SU-DHL-6 (cell line): ENCODE measurements around the gene TLR7.

Experiments
- H2AFZ ChIP-seq: fragments of 200-600 bp; sonication (generic); 2 replicates; pipeline ENCODE4 v1.6.1; 2014; ENCODE audit warnings: low read depth, mild to moderate bottlenecking, moderate library complexity, mixed read lengths, antibody characterized with exemption, low read length; ENCODE audit not compliant: severe bottlenecking
- H3F3A ChIP-seq: fragments of 200-600 bp; shearing (Covaris generic); 2 replicates; pipeline ENCODE4 v1.6.0; 2016; ENCODE audit warnings: antibody characterized with exemption, mild to moderate bottlenecking; ENCODE audit not compliant: insufficient read depth
- H3K27ac ChIP-seq: fragments of 200-600 bp; sonication (generic); 2 replicates; pipeline ENCODE4 v1.5.1; 2016; ENCODE audit warnings: low read depth, mild to moderate bottlenecking, low read length, moderate library complexity, mixed read lengths
- H3K27me3 ChIP-seq: fragments of 200-600 bp; sonication (generic), shearing (Covaris generic); 2 replicates; pipeline ENCODE4 v1.6.0; 2014; ENCODE audit warnings: mild to moderate bottlenecking, low read length
- H3K36me3 ChIP-seq: fragments of 200-600 bp; sonication (generic); 2 replicates; pipeline ENCODE4 v1.6.1; 2014; ENCODE audit warnings: mild to moderate bottlenecking, low read length, mixed read lengths
- H3K4me2 ChIP-seq: fragments of 300-600, 200-600 bp; shearing (Covaris generic), sonication (generic); 2 replicates; pipeline ENCODE4 v1.6.0; 2014; ENCODE audit warnings: low read length, low read depth, mild to moderate bottlenecking; ENCODE audit not compliant: poor library complexity, severe bottlenecking
- H3K4me3 ChIP-seq: fragments of 200-600 bp; sonication (generic); 2 replicates; pipeline ENCODE4 v1.5.1; 2014; ENCODE audit warnings: antibody characterized with exemption, low read length, mild to moderate bottlenecking, mixed read lengths; ENCODE audit not compliant: insufficient read depth, poor library complexity, severe bottlenecking
- H3K79me2 ChIP-seq: fragments of 200-600 bp; sonication (generic); 2 replicates; pipeline ENCODE4 v1.6.1; 2014; ENCODE audit warnings: mild to moderate bottlenecking, low read length, moderate library complexity; ENCODE audit not compliant: insufficient read depth
- H3K9ac ChIP-seq: fragments of 200-600 bp; sonication (generic); 2 replicates; pipeline ENCODE4 v1.7.0; 2014; ENCODE audit warnings: mild to moderate bottlenecking, low read length
- H3K9me2 ChIP-seq: fragments of 200-600 bp; sonication (generic); replicated peaks from 2 replicates; pipeline ENCODE4 v1.6.1; 2014; ENCODE audit warnings: low read length; ENCODE audit not compliant: insufficient read depth
- H3K9me3 ChIP-seq: fragments of 200-600 bp; sonication (generic); 2 replicates; pipeline ENCODE4 v1.6.1; 2014; ENCODE audit warnings: low read length, mixed read lengths; ENCODE audit not compliant: insufficient read depth
- H4K20me1 ChIP-seq: fragments of 200-600 bp; sonication (generic); 2 replicates; pipeline ENCODE4 v1.6.1; 2014; ENCODE audit warnings: low read depth, mild to moderate bottlenecking, antibody characterized with exemption, low read length, moderate library complexity, mixed read lengths
- CTCF ChIP-seq: fragments of 200-600 bp; sonication (generic); IDR thresholded peaks from one replicate; pipeline ENCODE4 v1.5.1; 2017; ENCODE audit warnings: antibody characterized with exemption, mild to moderate bottlenecking, low read length, moderate library complexity; ENCODE audit not compliant: insufficient read depth, poor library complexity, severe bottlenecking
- EZH2phosphoT487 ChIP-seq: fragments of 200-600 bp; sonication (generic), shearing (Covaris generic); conservative IDR thresholded peaks from 2 replicates; pipeline ENCODE4 v1.6.1; 2018; ENCODE audit warnings: mild to moderate bottlenecking, antibody characterized with exemption, low read length, moderate library complexity, mixed read lengths

TLR7 gene

GRCh38 chrX:12881914-12882313 lies 15.0 kb downstream of the TLR7 start:
- Histone ChIP-seq H3K4me2 (no peak overlapping the region), H3K79me2 (no peaks in the 10 kb centered on the region), H3F3A (no peaks in the 10 kb centered on the region), H2AFZ (no peak overlapping the region), H4K20me1 (no peaks in the 10 kb centered on the region), H3K9me3 (no peaks in the 10 kb centered on the region), H3K4me3 (no peak overlapping the region), H3K9me2 (no peaks in the 10 kb centered on the region), H3K36me3 (no peaks in the 10 kb centered on the region), H3K27me3 (no peaks in the 10 kb centered on the region), H3K27ac (no peak overlapping the region), H3K9ac (no peak overlapping the region)
- no peak for TF ChIP-seq EZH2phosphoT487
- no peak for TF ChIP-seq CTCF

- no peak overlapping the region for H2AFZ ChIP-seq
- H3K9me2 ChIP-seq = no peaks in the 10 kb centered on the region
- H3K36me3 ChIP-seq = no peaks in the 10 kb centered on the region
- H3K9ac ChIP-seq = no peak overlapping the region
- peaks cover under 1% of the 10 kb centered on the region; the same call in 1 of the 2 replicates for H3F3A ChIP-seq
- no peak for TF ChIP-seq EZH2phosphoT487
- TF ChIP-seq CTCF = no peak
- no peaks in the 10 kb centered on the region for H3K9me3 ChIP-seq
- no peaks in the 10 kb centered on the region for H3K79me2 ChIP-seq
- H3K4me2 ChIP-seq = no peak overlapping the region
- no peak overlapping the region for H3K4me3 ChIP-seq
- H3K27me3 ChIP-seq = no peaks in the 10 kb centered on the region
- H3K27ac ChIP-seq = no peak overlapping the region
- H4K20me1 ChIP-seq = no peaks in the 10 kb centered on the region
Measured at GRCh38 chrX:12885508-12885907, 18.6 kb downstream of the TLR7 start.

GRCh38 chrX:12886545-12886944 lies 19.7 kb downstream of the TLR7 start:
- Histone ChIP-seq H3K36me3 (no peaks in the 10 kb centered on the region), H3K79me2 (no peaks in the 10 kb centered on the region), H3K27ac (no peak overlapping the region), H3K9me2 (no peaks in the 10 kb centered on the region), H3F3A (peaks cover 3% of the 10 kb centered on the region; the same call in 1 of the 2 replicates), H3K9ac (no peak overlapping the region), H3K9me3 (no peaks in the 10 kb centered on the region), H3K4me2 (no peak overlapping the region), H2AFZ (no peak overlapping the region), H4K20me1 (no peaks in the 10 kb centered on the region), H3K4me3 (no peak overlapping the region), H3K27me3 (no peaks in the 10 kb centered on the region)
- TF ChIP-seq CTCF (no peak), EZH2phosphoT487 (no peak)
